Common myeloid progenitor, CD34-positive (primary cell): ENCODE results near the gene SEC61A1. TPM values are rescaled to one million over a fixed set of nuclear protein-coding genes. Genes with fewer than 3 reads are reported as not detected.

Experiments used
- CTCF ChIA-PET: fragments of 350-600 bp; sonication (Branson Sonifier 250); formaldehyde crosslinking; loops from one replicate; lab custom pipeline; 2021; ENCODE audit warnings: antibody characterized with exemption; lab: Charles Lee
- POLR2A ChIA-PET: fragments of 350-600 bp; sonication (Branson Sonifier 250); formaldehyde crosslinking; loops from one replicate; lab custom pipeline; 2021; ENCODE audit warnings: antibody characterized with exemption; lab: Charles Lee
- DNase-seq, 3 donors: peaks; one replicate each; pipeline versions ENCODE4 v3.0.0 to v3.0.0-alpha.2; 2013
- H3K27ac ChIP-seq, 2 experiments: 1 replicate in 1 of 2; 2 replicates in 1 of 2; pipeline ENCODE4 v1.7.0; 2013; ENCODE audit warnings: inconsistent platforms in 2 of 2, low read length in 2 of 2, mild to moderate bottlenecking in 2 of 2, low read depth in 1 of 2, moderate library complexity in 1 of 2; ENCODE audit not compliant: severe bottlenecking in 2 of 2, insufficient read depth in 1 of 2, poor library complexity in 1 of 2
- H3K27me3 ChIP-seq, 5 experiments: replicated peaks in 2 of 5; 1 replicate in 3 of 5; 2 replicates in 2 of 5; pipeline versions ENCODE4 v1.6.1 to v1.7.0; 2013; ENCODE audit warnings: low read length in 4 of 5, mild to moderate bottlenecking in 2 of 5, moderate library complexity in 2 of 5, inconsistent platforms in 1 of 5; ENCODE audit not compliant: insufficient read depth in 5 of 5, control insufficient read depth in 4 of 5
- H3K36me3 ChIP-seq, 4 experiments: 1 replicate in 2 of 4; 2 replicates in 2 of 4; pipeline versions ENCODE4 v1.6.1 to v1.7.0; 2013; ENCODE audit warnings: low read length in 3 of 4, control low read depth in 1 of 4, mild to moderate bottlenecking in 1 of 4; ENCODE audit not compliant: control insufficient read depth in 4 of 4, insufficient read depth in 4 of 4
- H3K4me1 ChIP-seq, 4 experiments: 1 replicate in 3 of 4; 2 replicates in 1 of 4; pipeline versions ENCODE4 v1.6.1 to v1.7.1; 2013; ENCODE audit warnings: low read length in 3 of 4, mild to moderate bottlenecking in 3 of 4, control low read depth in 1 of 4, inconsistent platforms in 1 of 4, moderate library complexity in 1 of 4; ENCODE audit not compliant: control insufficient read depth in 4 of 4, insufficient read depth in 4 of 4; ENCODE audit errors: control extremely low read depth in 1 of 4
- H3K4me3 ChIP-seq, 7 experiments: 1 replicate in 4 of 7; 2 replicates in 3 of 7; pipeline versions ENCODE4 v1.5.1 to v1.7.0; 2013; ENCODE audit warnings: mild to moderate bottlenecking in 7 of 7, low read length in 6 of 7, moderate library complexity in 6 of 7, inconsistent platforms in 2 of 7, low read depth in 2 of 7, control low read depth in 1 of 7; ENCODE audit not compliant: insufficient read depth in 4 of 7, control insufficient read depth in 1 of 7; ENCODE audit errors: extremely low read depth in 1 of 7
- H3K9me3 ChIP-seq, 5 experiments: 1 replicate in 4 of 5; 2 replicates in 1 of 5; pipeline versions ENCODE4 v1.6.1 to v1.7.1; 2013; ENCODE audit warnings: low read length in 4 of 5, mild to moderate bottlenecking in 2 of 5, inconsistent platforms in 1 of 5, low read depth in 1 of 5, moderate library complexity in 1 of 5; ENCODE audit not compliant: control insufficient read depth in 4 of 5, insufficient read depth in 2 of 5; ENCODE audit errors: control extremely low read depth in 1 of 5
- WGBS: methylation state at CpG from one replicate; pipeline ENCODE4 v1.1.5; 2013; ENCODE audit not compliant: insufficient coverage; 5-methylcytosine and 5-hydroxymethylcytosine counted together
- polyA plus RNA-seq: library from polyadenylated mRNA; unstranded; fragments of 120-200 nt; gene quantifications from one replicate; pipeline ENCODE4 v1.2.1, GENCODE V29; 2013

SEC61A1 gene
- 94.1 TPM for polyA plus RNA-seq

- no peaks in the 10 kb centered on the region for H3K27me3 ChIP-seq
- POLR2A ChIA-PET = no interaction called here
- CTCF ChIA-PET = interaction anchor here (1.5 kb wide), 1 partner anchor 10 kb away, joined by 3 read pairs; no protein-coding TSS in a partner anchor
- H3K27ac ChIP-seq = peak within 1 kb of the TSS; percentile 86 to 96
- peak; percentile 91 to 96 (median 95) for DNase-seq
- H3K4me1 ChIP-seq = peaks cover 18 to 32% (median 26%) of the 10 kb centered on the region in 4 experiments
- H3K9me3 ChIP-seq = no peaks in the 10 kb centered on the region
- peak within 1 kb of the TSS; percentile 85 to 99 (median 95) for H3K4me3 ChIP-seq
- under 1% methylated on average over 66 of the region's 90 CpGs for WGBS
- peaks cover 5 to 34% (median 14%) of the 10 kb centered on the region in 4 experiments for H3K36me3 ChIP-seq
Observed at GRCh38 chr3:128051837-128052594, at the start of gene SEC61A1. SEC61A1 (plus strand) TSS chr3:128052437; CDS start chr3:128052553, 116 bp downstream.

- Histone ChIP-seq H3K27me3 (peaks cover 0 to 32% (median 10%) of the 10 kb centered on the region in 5 experiments), H3K9me3 (peaks cover 0 to 4% (median 0%) of the 10 kb centered on the region in 5 experiments), H3K4me3 (no peak overlapping the region), H3K36me3 (no peaks in the 10 kb centered on the region), H3K27ac (no peak overlapping the region), H3K4me1 (no peaks in the 10 kb centered on the region)
- ChIA-PET POLR2A (no interaction called here), CTCF (no interaction called here)
- WGBS = 100% methylated on average over 8 of the region's 8 CpGs
- no peak for DNase-seq
Observed at GRCh38 chr3:128004661-128005060, 47.6 kb upstream of the SEC61A1 start.

DNA sequence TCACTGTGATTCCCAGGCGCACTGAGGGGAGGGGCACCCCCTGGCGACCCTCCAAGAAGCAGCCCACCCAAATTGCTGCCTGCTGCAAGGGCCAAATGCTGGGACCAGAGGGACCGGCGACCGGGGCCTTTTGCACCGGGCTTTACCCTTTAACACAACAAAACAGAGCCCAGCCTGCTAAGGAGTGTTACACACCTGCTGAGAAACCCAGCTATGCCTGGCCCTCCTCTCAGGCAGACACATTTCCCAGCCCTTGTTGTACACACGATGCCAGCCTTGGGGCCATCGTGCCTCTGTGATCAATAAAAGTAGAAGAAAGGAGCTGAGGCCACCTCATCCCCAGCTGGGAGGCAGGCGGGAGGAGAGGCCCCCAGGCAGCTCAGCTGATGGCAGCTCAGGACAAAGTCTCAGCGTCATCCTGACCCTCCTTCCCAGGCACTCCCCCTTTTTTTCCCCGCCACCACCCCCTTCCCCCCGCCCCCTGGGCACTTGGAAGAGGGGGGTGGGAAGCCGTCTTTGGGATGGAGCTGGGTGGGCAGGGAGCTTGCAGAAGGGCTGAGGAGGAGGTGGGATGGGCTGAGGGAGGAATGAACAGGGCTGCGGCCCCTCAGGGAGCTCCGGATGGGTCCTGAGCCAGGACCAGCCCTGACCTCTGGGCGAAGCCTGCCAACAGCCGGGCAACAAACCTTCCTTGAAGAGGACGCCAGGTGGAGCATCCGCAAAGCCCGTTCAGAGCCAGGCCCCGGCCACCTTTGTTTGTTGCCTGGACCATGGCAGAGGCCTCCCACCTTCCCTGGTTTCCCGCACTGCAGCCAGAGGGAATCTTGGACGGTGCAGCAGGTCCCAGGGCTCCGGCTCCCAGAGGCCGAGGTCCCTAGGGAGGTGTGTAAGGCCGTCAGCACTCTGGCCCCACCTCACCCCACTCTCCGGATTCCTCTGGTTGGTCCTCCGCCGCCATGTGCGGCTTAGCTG, 45.9 kb upstream of the SEC61A1 start:
- no peaks in the 10 kb centered on the region for H3K9me3 ChIP-seq
- peaks cover 0 to 4% (median 2%) of the 10 kb centered on the region in 4 experiments for H3K4me1 ChIP-seq
- H3K27ac ChIP-seq = no peak overlapping the region
- no peak for DNase-seq
- 72% methylated on average over 25 of the region's 30 CpGs for WGBS
- H3K4me3 ChIP-seq = no peak overlapping the region
- POLR2A ChIA-PET = no interaction called here
- CTCF ChIA-PET = interaction anchor here (0.9 kb wide), 1 partner anchor 354 kb away, joined by 3 read pairs; no protein-coding TSS in a partner anchor
- no peaks in the 10 kb centered on the region for H3K36me3 ChIP-seq
- peaks cover 0 to 31% (median 7%) of the 10 kb centered on the region in 5 experiments for H3K27me3 ChIP-seq

- ChIA-PET CTCF (interaction anchor here (0.9 kb wide), 1 partner anchor 355 kb away, joined by 3 read pairs; no protein-coding TSS in a partner anchor), POLR2A (interaction anchor here (0.6 kb wide), 1 partner anchor 29 kb away, joined by 5 read pairs; no protein-coding TSS in a partner anchor)
- Histone ChIP-seq H3K9me3 (no peaks in the 10 kb centered on the region), H3K4me3 (no peak overlapping the region), H3K36me3 (no peaks in the 10 kb centered on the region), H3K27me3 (peaks cover 0 to 26% (median under 1%) of the 10 kb centered on the region in 5 experiments), H3K27ac (no peak overlapping the region), H3K4me1 (peaks cover 0 to 5% (median 2%) of the 10 kb centered on the region in 4 experiments)
- WGBS = 47% methylated on average over 10 of the region's 11 CpGs
- no peak for DNase-seq
Observed at GRCh38 chr3:128007033-128007424, 45.2 kb upstream of the SEC61A1 start.

GRCh38 chr3:128009952-128010846, 42.0 kb upstream of the SEC61A1 start:
- ChIA-PET CTCF (interaction anchor here (0.7 kb wide), 1 partner anchor 34 kb away, joined by 3 read pairs; no protein-coding TSS in a partner anchor), POLR2A (interaction anchor here (0.7 kb wide), 1 partner anchor 150 kb away, joined by 6 read pairs; no protein-coding TSS in a partner anchor)
- Histone ChIP-seq H3K9me3 (no peaks in the 10 kb centered on the region), H3K27ac (no peak overlapping the region), H3K4me3 (no peak overlapping the region), H3K4me1 (peaks cover 0 to 5% (median 2%) of the 10 kb centered on the region in 4 experiments), H3K36me3 (no peaks in the 10 kb centered on the region), H3K27me3 (peaks cover 0 to 20% (median 0%) of the 10 kb centered on the region in 5 experiments)
- WGBS = 97% methylated on average over 5 of the region's 12 CpGs
- DNase-seq = no peak

GRCh38 chr3:128011140-128011539, 41.1 kb upstream of the SEC61A1 start:
- ChIA-PET CTCF (no interaction called here), POLR2A (no interaction called here)
- 27% methylated on average over 4 of the region's 12 CpGs for WGBS
- Histone ChIP-seq H3K27me3 (peaks cover 0 to 13% (median 0%) of the 10 kb centered on the region in 5 experiments), H3K36me3 (no peaks in the 10 kb centered on the region), H3K27ac (no peak overlapping the region), H3K4me1 (peaks cover 0 to 5% (median 2%) of the 10 kb centered on the region in 4 experiments), H3K9me3 (peaks cover 0 to under 1% (median 0%) of the 10 kb centered on the region in 5 experiments), H3K4me3 (peak overlapping the region in 2 of 7 experiments; percentile 10 to 24)
- DNase-seq = peak in 2 of 3 donors; percentile 6 to 10
